ENCODE results near the gene DST.
A peak's percentile ranks its signal among the peaks of the same experiment; 100 is the strongest.

Gene DST

DNA sequence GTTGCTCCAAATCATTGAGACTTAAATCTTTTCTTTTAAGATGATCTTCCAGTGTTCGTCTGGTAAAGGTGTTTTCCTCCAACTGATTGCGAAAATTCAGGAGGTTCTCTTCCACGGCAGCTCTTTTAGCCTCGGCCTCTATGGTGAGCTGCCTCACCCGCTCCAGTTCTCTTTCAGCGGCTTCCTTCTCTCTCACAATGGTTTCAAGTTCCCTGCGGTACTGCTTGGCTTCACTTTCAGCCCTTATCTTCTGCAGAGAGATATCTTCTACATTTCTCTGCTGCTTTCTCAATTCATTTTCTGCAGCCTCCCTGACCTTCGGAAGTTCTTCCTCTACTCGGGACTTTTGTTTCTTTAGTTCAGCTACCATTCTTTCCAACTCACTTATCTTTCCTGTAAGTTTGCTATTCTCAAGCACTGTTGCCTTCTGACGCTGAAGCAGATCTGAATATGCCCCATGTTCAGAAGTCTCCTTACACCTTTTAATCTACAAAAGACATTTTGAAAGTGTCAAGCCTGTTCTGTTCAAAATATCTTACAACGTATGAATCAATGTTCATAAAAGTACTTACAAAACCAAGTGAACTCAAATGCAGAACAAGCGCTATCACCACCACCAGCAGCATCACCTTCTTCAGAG lies 22.3 kb downstream of the DST start:
- DNase-seq, result no peak

DNA sequence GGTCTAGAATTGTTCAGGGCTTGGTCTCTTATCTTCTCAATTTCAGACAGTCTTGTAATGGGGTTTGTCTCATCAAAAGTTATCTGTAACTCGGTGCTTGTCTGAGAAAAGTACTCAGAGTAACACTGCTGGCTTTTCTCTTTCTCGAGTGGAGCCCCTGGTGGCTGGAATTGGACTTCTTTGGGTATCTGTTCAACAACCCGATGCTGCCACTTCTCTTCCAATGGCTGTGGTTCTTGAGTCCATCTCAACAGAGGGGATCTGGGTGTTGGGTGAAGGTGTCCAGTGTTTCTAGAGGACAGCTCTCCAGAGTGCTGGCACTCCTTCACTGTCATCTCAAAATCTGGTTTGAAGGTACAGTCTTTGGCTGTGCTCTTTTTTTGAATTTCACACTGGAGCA lies 24.6 kb downstream of the DST start:
- no peak for DNase-seq

DNA sequence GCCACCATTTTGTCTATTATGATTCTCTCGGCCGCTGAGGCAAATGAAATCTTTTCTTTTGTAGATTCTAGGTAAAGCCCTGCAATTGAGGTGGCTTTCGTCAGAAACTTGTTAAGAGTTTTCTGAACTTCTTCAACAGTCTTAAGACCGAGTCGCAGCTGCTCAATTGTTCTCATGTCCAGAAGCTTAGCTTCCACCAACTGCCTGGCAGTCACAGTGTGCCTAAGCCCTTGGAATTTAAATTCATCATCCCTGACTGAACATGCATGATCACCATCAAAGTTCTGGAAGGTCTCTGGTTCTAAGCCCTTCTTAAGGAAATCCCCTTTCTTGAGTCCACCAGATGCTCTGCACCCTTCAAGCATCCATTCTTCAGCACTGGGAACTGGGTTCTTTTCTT lies 25.7 kb downstream of the DST start:
- DNase-seq, result no peak

DNA sequence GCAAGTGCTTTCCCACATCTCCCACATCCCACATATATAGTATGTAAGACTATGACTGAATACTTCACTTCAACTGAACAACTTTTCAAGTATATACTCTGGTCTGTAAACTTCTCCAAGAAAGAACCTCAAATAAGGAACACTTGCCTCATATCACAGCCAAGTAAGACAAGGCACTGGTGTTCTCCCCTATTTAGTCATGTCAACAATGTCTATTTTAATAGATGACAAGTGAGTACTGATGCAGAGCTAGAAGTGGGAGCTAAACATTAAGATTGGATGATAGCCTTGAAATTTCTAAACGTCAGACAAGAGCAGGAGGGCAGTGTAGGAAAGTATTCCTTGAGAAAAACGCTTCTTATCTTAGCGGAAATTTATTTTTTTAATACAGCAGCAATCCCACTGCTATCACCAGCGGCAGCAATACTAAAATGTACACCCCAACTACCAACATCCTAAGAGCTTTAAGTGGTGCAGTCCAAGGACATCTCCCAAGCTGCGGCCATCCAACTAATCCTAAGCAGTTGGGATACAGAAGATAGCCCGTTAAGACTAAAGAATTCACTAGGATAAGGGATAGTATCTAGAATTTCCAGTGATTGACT lies 29.3 kb downstream of the DST start:
- no peak for DNase-seq

DNA sequence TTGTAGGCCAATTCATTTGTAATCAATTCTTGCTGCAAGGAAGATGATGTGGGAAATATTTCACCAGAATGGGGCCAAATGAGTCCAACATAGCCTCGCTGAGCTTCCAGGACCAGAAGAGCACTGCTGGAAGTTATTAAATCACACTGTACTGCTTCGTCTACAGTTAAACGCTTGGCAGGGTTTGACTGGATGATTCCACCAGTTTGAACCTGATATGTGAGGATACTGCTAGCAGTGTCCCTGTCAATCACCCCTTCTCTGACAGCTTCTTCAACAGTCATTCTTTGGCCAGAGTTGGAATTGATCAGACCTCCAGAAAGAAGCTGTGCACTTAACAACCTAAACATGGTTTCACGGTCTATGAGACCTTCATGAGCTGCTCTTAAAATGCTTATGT lies 34.4 kb downstream of the DST start:
- DNase-seq, result no peak

DNA sequence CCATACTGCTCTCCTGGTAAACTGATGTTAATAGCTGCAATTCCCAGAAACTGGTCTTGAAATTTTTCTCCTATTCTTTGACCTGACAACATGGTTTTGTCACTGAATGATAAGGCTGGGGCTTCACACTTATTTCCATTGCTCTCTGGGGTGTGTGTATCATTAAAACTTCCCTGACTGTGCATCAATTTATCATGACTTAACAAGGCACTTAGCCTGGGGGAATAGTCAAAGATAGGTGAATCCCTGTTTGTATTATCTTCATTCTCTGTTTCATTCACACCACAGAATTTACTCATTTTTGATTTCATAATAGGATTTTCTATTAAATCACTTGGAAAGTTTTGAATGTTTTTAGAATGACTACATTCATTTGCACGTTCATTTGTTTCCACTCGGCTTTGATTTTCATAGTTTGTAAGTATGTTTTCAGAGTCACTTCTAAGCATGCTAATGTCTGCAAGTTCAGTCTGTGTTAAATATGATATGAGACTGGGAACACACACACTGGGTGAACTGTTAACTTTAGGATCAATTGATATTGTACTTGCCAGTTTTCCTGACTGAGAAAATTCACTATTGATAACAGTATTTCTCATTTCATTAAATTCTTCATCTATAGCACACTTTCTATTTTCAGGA lies 35.5 kb downstream of the DST start:
- DNase-seq, result no peak

DNA sequence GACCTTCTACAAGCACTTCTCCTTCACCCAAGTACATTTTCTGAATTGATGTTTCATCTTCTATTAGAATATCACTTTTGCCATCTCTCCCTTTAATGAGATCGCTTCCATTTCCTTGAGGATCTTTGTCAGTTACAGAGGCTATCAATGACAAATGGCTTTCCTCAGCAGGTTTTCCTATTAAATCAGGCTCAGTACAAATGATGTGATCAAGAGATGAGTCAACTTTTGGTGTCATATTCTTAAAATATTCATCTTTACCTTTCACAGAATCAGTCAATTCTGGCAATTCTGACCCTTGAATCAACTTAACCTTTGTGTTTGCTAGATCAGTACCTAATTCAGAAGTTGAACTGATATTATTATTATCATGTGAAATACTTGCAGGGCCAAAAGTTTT lies 37.3 kb downstream of the DST start:
- DNase-seq, result no peak

DNA sequence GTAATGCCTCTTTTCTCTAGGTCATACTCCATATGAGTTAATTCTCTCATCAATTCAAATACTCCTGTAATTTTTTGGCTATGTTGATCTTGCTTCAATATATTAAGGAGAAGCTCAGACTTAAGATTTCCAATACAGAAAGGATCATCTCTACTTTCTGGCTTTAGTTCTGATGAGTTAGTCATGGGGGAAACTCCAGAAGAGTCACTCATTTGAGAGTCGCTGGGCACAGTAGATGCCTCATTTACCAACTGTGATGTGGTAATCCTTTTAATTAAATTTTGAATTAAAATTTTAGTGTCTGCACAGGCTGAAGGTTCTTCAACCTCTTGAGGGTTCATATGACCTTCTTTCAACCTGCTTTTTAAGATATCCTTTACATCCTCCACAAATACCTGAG lies 38.5 kb downstream of the DST start:
- DNase-seq, result no peak

DNA sequence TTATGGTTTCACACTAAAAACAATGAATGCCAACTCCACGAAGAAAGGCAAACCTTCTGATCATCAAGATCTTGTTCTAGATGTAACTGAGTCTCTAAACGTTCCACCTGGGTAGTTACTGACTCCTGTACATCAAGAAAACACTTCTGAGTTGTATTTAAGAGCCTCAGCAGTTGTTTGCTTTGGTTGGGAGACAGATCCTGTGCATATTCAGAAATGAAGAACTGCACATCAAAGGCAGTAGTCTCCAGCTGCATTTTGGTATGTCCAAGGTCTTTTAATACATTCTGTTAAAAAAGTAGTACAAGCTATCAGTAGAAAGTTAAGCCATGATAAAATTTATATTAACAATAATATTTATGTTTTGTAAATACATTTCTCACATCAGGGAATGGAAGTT lies 41.3 kb downstream of the DST start:
- DNase-seq, result no peak

DNA sequence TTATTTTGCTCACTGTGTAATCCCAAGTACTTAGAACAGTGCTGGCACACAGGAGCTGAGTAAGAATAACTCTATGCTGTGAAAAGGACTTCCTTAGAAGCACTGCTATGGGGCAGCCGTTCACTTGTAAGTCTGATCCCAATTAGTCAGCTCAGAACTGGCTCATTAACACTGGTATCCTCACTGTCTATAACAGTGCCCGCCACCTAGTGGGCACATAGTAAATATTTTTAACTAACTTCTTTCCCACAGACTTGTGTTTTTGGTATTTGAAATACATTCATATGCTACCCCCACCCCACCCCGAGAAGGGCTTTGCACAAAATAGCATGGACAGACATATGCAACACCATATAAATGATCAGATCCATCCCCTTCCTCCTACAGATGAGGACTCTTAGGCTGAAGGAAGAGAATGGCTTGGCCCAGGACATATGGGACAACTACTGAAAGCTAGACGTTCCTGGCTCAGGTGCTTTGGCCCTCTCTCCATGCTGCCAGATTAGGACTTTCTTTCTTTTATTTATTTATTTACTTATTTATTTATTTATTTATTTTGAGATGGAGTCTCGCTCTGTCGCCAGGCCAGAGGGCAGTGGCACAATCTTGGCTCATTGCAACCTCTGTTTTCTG lies 47.1 kb downstream of the DST start:
- no peak for DNase-seq

DNA sequence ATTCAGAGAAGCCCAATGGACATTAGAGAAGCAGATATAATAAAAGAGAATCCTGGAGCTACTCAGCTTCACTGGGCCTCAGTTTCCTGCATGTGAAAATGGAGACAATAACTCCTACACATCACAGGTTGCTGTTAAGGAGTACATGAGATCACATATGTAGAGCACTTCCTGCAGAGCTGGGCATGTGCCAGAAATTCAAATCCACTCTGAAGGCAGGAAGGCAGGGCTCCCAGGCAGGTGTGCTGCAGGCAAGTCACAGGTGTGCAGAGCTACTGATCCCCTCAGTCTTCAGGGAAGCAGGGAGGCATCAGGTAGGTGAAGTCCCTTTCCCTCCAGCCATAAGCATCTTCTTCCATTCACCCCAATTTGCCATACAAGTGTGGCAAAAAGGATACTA lies 48.0 kb downstream of the DST start:
- peak; percentile 82 for DNase-seq

DNA sequence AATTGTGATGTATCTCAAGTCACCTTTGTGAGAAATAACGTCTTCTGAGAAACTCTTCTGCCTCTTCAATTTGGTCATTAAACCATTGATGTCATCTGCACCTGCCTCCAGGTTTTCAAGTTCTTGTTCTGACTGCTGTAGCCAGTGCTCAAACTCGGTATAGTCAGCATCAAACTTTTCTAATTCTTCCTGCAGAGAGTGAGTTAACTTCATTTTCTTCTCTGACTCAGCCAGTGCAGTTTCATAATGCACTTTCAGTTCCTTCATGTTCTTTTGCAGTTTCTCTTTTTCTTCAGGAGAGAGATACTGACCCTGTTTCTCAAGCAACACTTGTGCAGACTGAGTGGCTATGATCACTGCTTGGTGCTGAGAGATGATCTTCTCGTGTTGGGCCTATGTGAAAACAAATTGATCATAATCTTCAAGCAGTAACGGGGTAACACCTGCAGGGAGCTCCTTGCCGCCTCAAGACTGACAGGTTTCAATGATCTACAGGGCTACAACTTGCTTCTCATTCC lies 48.8 kb downstream of the DST start:
- DNase-seq, result no peak

DNA sequence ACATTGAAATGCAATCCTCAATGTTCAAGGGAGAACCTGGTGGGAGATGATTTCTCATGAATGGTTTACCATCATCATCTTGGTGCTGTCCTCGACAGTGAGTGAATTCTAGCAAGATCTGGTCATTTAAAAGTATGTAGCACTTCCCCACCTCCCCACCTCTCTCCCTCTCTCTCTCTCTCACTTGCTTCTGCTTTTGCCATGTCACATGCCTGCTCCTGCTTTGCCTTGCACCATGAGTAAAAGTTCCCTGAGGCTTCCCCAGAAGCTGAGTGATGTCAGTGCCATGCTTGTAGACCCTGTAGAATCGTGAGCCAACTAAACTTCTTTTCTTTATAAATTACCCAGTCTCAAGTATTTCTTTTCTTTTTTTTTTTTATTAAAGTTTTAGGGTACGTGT lies 60.5 kb downstream of the DST start:
- DNase-seq, result no peak

DNA sequence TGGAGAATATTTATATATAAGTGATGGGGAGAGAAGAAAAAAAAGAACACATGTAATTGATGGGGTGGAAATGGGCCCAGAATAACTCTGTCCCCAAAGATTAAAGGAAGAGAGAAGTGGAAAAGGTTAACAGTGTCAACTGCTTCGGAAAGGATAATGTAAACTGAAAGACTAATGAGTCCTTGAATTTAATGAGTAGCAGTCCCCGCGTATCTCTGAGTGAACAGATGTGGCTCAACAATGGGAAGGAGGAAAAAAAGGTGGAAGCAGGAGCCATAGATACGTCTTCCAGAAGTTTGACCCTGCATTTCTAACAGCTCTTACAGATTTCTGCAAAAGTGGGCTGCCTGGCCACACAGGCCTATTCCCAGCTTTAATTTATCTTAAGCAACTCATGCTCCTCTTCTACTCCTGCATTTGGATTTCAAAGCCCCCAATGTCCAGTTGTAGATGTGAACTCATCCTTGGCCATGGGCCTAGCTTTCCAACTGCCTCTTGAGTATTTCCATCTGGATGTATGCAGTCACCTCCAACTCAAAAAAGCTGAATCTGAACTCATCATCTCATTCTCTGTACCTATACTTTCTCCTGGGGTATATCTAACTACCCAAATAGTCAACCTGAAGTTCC lies 61.3 kb downstream of the DST start:
- DNase-seq, result no peak

DNA sequence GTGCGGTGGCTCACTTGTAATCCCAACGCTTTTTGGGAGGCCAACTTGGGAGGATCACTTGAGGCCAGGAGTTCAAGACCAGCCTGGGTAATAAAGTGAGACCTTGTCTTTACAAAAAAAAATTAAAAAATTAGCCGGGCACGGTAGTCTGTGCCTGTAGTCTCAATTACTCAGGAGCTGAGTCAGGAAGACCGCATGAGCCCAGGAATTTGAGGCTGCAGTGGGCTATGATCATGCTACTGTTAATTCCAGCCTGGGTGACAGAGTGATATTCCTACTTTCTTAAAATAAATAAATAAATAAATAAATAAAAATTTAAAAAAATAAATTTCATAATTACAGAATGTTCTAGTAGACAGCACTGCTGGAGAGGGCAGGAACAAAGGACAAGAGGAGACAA lies 62.4 kb downstream of the DST start:
- no peak for DNase-seq

DNA sequence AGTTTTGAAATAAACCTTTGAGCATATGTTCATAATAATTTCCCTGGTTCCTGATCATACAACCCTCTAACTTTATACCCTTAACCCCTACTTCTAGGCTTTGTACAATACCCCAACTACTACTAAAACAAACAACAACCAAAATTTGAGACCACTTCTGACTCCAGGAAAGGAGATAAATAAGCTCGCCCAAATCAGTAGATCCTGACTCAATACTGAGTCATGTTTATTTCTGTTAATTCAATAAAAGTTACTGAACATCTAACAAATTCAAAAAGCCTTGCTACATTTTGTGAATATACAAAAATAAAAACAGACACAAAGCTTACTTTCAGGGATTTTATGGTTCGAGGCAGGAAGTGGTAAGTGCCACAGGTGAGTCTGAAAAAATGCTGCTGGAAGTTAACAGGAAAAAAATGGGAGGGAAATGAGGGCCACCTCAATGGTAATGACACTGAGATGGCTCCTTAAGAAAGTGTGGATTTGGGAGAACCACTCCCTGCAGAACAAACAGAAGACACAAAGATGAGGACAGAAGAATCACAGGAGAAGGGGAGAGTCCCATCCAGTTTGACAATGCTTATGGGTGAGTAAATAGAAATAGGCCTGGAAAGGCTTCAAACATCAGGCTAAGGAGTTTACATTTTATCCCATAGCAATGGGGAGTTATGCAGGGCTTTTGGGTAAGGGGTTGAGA lies 63.4 kb downstream of the DST start:
- no peak for DNase-seq

DNA sequence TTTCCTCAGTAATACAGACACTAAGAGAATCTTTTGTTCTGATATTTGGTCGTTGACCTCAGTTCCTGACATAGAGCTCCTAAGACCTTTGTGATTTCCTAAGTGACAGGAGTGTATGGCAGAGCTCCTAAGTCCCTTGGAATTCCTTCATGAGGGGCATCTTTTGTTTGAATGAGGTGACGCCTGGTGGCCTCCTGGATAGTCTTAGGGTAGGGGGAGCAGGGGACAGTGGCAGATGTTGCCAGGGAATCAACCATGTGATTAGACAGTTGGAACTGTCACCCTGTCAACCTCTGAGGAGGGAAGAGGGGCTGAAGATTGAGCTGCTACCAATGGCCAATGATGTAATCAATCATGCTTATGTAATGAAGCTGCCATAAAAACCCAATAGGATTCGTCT lies 67.0 kb downstream of the DST start:
- no peak for DNase-seq

DNA sequence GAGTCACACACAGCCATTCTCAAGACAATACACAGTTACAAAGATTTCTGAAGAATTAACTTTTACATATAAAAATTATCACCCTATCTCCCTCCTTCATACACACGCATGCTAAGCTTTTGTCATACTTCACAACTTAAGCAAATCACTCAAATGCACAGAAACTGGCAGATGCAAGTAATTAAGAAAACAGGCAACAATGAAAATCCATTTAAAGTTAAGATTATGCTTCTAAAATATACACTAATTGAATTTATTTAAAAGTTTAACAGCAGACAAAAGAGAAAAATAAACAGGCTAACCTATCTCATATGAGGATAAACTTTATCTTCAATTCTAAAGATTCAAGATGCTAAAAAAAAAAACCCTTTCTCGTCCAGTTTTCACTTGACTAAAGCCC lies 68.4 kb downstream of the DST start:
- DNase-seq, result no peak

DNA sequence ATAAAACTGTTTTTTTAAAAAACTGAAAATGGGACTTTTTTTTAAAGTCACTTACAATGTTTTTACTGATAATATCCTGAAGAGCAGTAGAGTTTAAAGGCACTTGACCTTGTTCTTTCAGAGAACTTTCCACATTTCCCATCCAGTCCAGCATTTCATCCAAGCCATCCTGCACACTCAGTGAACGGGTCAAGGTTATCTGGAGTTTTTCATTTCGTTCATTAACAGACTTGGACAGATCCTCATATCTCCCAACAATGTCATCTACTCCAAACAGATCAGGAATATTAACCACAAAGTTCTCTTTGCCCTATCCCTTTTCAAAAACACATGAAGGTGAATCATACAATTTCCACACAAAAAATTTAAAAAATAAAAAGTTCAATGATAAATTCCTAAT lies 69.1 kb downstream of the DST start:
- DNase-seq, result no peak

DNA sequence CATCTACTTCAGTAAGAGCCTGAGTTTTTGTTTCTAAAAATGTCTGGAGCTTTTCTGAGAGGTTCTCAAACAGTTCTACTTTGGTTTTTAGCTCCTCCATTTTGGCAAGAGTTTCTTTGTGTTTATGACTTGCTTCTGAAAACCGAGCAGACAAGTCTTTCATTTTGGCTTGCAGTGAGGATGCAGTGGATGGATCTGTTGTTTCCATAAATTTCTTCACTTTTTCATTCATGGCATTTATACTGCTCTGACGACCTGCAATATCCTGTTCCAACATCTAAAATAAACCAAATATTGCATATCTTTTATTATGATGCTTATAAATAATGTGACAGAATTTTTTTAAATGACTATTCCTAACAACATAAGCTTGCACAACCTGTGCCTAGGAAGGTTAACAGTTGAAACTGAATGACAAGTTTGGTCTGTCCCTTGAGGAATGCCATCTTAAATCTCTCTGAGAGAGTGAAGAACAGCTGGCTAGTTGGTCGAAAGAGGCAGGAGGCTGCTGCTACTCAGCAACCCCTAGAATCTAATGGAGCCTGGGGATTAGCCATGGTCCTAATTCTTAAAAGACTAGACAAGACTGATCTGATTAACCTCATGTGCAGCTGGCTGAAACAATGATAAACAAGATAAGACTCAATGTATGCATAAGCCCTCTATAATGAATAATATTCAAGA lies 69.8 kb downstream of the DST start:
- DNase-seq, result no peak

DNA sequence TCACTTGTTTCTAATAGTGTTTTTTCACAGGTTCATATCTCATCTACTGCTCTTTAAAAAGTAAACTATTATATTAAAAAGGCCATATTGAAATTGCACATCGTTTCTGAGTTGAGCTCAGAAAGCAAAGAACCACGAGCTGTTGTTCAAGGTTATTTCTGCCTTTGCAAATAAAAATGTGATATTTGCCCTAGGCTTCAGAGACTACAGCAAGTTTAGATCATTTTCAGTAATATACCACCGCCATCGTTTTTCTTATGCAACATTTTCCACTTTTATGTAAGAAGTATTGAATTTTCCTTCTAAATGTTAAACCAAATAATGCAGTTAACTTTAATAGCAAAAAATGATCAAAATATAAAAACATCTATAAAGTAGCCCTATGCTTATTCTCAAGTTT lies 71.1 kb downstream of the DST start:
- DNase-seq, result no peak
